Measurements from ENCODE around the gene NASP. TPM values are rescaled to one million over a fixed set of nuclear protein-coding genes. Genes with fewer than 3 reads are reported as not detected.

Gene NASP
- total RNA-seq, 1 experiment from 2014 or later: 514 TPM

DNA sequence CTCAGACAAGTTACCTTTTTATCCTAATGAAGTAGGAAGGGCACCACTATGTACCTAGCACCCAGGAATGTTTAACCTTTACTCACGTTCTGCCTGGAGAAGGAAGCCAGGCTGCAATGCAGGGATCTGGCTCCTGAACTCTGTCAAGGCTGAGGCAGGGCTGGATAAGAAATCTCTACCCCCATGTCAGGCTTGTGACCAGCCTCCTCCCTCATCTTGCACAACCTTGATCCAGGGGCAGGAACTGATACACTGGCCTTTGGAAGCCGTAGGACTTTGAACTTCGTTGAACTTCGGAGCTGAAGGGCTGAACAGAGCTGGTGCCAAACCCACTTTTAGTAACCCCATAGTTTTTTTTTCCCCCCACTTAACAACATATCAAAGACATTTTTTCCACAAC, 41.2 kb upstream of the NASP start:
- no peak overlapping the region for H3K4me3 Mint-ChIP-seq
- Histone ChIP-seq H3K14ac (ENCODE audit: insufficient read depth, low read length) (no peak overlapping the region), H4K8ac (replicated peaks; ENCODE audit: insufficient read length, low read depth, low read length) (no peak overlapping the region), H2AFZ (ENCODE audit: low read length) (no peak overlapping the region), H3K4me2 (ENCODE audit: insufficient read depth, insufficient read length, low read length) (no peak overlapping the region), H3K27ac (ENCODE audit: insufficient read length, low read depth, low read length) (no peak overlapping the region), H4K20me1 (ENCODE audit: control insufficient read depth, insufficient read depth, insufficient read length) (no peaks in the 10 kb centered on the region), H3K23ac (ENCODE audit: insufficient read length, low read depth, low read length) (no peak overlapping the region), H3K4ac (ENCODE audit: low read depth, low read length) (no peak overlapping the region), H3K18ac (ENCODE audit: insufficient read length, low read depth, low read length) (no peak overlapping the region), H3K4me1 (ENCODE audit: insufficient read depth, low read length) (no peaks in the 10 kb centered on the region), H2BK120ac (ENCODE audit: low read depth, low read length, poor library complexity, severe bottlenecking) (no peak overlapping the region), H3K56ac (ENCODE audit: insufficient read length, low read depth, low read length) (no peak overlapping the region), H3K79me2 (ENCODE audit: insufficient read depth, low read length) (no peaks in the 10 kb centered on the region), H3K27me3 (ENCODE audit: insufficient read depth, low read length) (no peaks in the 10 kb centered on the region), H3K9me3 (ENCODE audit: control insufficient read depth, low read depth, low read length) (no peaks in the 10 kb centered on the region), H4K91ac (ENCODE audit: insufficient read length, low read depth, low read length) (no peak overlapping the region), H3K23me2 (ENCODE audit: insufficient read length, low read depth, low read length, poor library complexity, severe bottlenecking) (no peaks in the 10 kb centered on the region), H3K9ac (ENCODE audit: extremely low read depth, insufficient read length, low read length) (no peak overlapping the region), H2BK12ac (ENCODE audit: insufficient read length, low read depth, low read length) (no peak overlapping the region), H2AK5ac (ENCODE audit: insufficient read length, low read length) (no peak overlapping the region), H4K5ac (ENCODE audit: insufficient read length, low read depth, low read length) (no peak overlapping the region), H3K79me1 (ENCODE audit: insufficient read depth, low read depth, low read length, poor library complexity, severe bottlenecking) (no peaks in the 10 kb centered on the region), H2BK20ac (ENCODE audit: low read depth, low read length, poor library complexity, severe bottlenecking) (no peak overlapping the region), H2BK15ac (ENCODE audit: low read depth, low read length) (no peak overlapping the region), H2BK5ac (ENCODE audit: insufficient read length, low read length) (no peak overlapping the region), H3T11ph (ENCODE audit: low read length) (no peak overlapping the region)
- H3K9me3 Mint-ChIP-seq: no peaks in the 10 kb centered on the region
- TF ChIP-seq CTCF (conservative IDR thresholded peaks at IDR 0.05): no peak
- no peak for DNase-seq
- no CpG with 5 or more reads among the region's 4 CpGs for WGBS (ENCODE audit: extremely low coverage, insufficient read length, low lambda C conversion rate)
- H3K27ac Mint-ChIP-seq: no peak overlapping the region
- H3K36me3 Mint-ChIP-seq (ENCODE audit: insufficient read depth in 1 of 3, low read depth in 3 of 3): no peaks in the 10 kb centered on the region
- peaks cover 8 to 16% of the 10 kb centered on the region in 2 experiments for H3K4me1 Mint-ChIP-seq
- H3K27me3 Mint-ChIP-seq (ENCODE audit: low read depth): no peaks in the 10 kb centered on the region; the same call in 1 of the 2 replicates

Measured in H9 (cell line).